PC-3 (cell line): ENCODE results near the gene ASCL2.

ENCODE experiments used
- EZH2 ChIP-seq: fragments of 300-600 bp; sonication (generic); IDR thresholded peaks from one replicate; pipeline ENCODE4 v1.6.1; 2017; ENCODE audit warnings: antibody characterized with exemption, mild to moderate bottlenecking, low read length; ENCODE audit not compliant: unreplicated experiment
- EZH2phosphoT487 ChIP-seq: fragments of 300-600 bp; sonication (generic); IDR thresholded peaks from 2 replicates; pipeline ENCODE4 v1.6.1; 2018; ENCODE audit warnings: mild to moderate bottlenecking, antibody characterized with exemption, low read length, borderline replicate concordance
- TF ChIP-seq, protein P1 (sequence below): fragments of 300-600 bp; sonication (generic); conservative IDR thresholded peaks from 2 replicates; pipeline ENCODE4 v1.5.1; 2017; ENCODE audit warnings: antibody characterized with exemption, low read depth, mild to moderate bottlenecking, low read length

DNA sequence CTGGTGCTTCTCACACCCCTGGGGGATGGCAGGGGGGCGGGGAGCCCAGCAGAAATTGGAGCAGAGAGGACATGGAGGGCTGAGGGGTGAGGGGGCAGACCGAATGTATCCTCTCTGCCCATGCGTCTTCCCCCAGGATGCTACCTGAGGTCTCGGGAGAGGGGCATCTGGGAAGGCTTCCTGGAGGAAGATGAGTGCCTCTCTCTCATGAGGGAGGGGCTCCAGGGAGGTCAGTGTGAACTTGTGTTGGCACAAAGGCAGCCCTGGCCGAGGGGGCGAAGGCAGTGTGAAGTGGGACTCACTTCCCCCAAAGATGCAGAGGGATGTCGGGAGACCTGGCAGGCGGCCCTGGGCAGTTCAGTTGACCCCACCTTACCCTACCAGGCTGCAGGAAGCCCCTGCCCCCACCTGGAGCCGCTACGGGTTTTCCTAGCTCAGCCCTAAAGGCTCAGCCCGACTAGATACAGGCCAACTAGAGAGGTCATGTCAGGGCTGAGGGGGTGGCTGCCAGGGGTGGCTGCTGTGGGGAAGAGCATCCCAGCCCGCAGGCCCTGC lies 10.4 kb downstream of the ASCL2 start:
- TF ChIP-seq, protein P1, sequence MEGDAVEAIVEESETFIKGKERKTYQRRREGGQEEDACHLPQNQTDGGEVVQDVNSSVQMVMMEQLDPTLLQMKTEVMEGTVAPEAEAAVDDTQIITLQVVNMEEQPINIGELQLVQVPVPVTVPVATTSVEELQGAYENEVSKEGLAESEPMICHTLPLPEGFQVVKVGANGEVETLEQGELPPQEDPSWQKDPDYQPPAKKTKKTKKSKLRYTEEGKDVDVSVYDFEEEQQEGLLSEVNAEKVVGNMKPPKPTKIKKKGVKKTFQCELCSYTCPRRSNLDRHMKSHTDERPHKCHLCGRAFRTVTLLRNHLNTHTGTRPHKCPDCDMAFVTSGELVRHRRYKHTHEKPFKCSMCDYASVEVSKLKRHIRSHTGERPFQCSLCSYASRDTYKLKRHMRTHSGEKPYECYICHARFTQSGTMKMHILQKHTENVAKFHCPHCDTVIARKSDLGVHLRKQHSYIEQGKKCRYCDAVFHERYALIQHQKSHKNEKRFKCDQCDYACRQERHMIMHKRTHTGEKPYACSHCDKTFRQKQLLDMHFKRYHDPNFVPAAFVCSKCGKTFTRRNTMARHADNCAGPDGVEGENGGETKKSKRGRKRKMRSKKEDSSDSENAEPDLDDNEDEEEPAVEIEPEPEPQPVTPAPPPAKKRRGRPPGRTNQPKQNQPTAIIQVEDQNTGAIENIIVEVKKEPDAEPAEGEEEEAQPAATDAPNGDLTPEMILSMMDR = no peak
- TF ChIP-seq EZH2 (no peak), EZH2phosphoT487 (no peak)
